Aorta (tissue), 5 donors: Measurements from ENCODE around the gene STRIP2. TPM values are rescaled to one million over a fixed set of nuclear protein-coding genes. Genes with fewer than 3 reads are reported as not detected.

Experiments used
- ATAC-seq: fragments of 200-7000 bp; cut with Tn5 transposase; one replicate; pipeline ENCODE4 v1.9.1; 2022; ENCODE audit warnings: moderate library complexity; ENCODE audit not compliant: low FRiP score
- DNase-seq, 2 donors: peaks; one replicate each; pipeline ENCODE4 v3.0.0-alpha.2; 2020
- H3K27ac ChIP-seq, 2 donors: one replicate each; pipeline ENCODE4 v1.5.1; 2013; ENCODE audit warnings: low read length in 2 of 2, mild to moderate bottlenecking in 2 of 2, moderate library complexity in 2 of 2, control low read depth in 1 of 2, inconsistent platforms in 1 of 2, low read depth in 1 of 2
- H3K27me3 ChIP-seq, 2 donors: one replicate each; pipeline ENCODE4 v1.6.1; 2013; ENCODE audit warnings: control low read depth in 1 of 2, low read length in 1 of 2, mild to moderate bottlenecking in 1 of 2, moderate library complexity in 1 of 2; ENCODE audit not compliant: insufficient read depth in 2 of 2, control insufficient read depth in 1 of 2
- H3K36me3 ChIP-seq, 2 donors: one replicate each; pipeline ENCODE4 v1.6.1; 2013; ENCODE audit warnings: control low read depth in 1 of 2, low read length in 1 of 2, mild to moderate bottlenecking in 1 of 2; ENCODE audit not compliant: insufficient read depth in 2 of 2, control insufficient read depth in 1 of 2
- H3K4me1 ChIP-seq, 2 donors: one replicate each; pipeline ENCODE4 v1.6.1; 2013; ENCODE audit warnings: low read length in 2 of 2, control low read depth in 1 of 2, mild to moderate bottlenecking in 1 of 2, moderate library complexity in 1 of 2; ENCODE audit not compliant: insufficient read depth in 2 of 2, control insufficient read depth in 1 of 2
- H3K4me3 ChIP-seq, 2 donors: one replicate each; pipeline ENCODE4 v1.5.1; 2013; ENCODE audit warnings: low read length in 2 of 2, control low read depth in 1 of 2, mild to moderate bottlenecking in 1 of 2
- H3K9me3 ChIP-seq: one replicate; pipeline ENCODE4 v1.6.1; 2013; ENCODE audit warnings: mild to moderate bottlenecking, low read length; ENCODE audit not compliant: control insufficient read depth
- WGBS, 2 donors: extraction: QIAGEN DNeasy Blood & Tissue Kit; methylation state at CpG; one replicate each; pipeline ENCODE4 v1.1.7; 2013; 5-methylcytosine and 5-hydroxymethylcytosine counted together
- intact Hi-C, 2 donors: fragments of 100-400 bp; cut with DNase I; formaldehyde crosslinking; loops; one replicate each; pipeline versions ENCODE4 v1.14.2 to v1.15.0; 2022
- polyA plus RNA-seq, 2 donors: library from polyadenylated mRNA; stranded (reverse); fragments of 200-250 nt; gene quantifications; one replicate each; pipeline ENCODE4 v1.2.3, GENCODE V29; 2013
- total RNA-seq, 2 donors: library from RNA; stranded (reverse); fragmentation: NEBNext Ultra II Directional; extraction: Animal tissue kit (Norgen Biotek cat#: 25700); gene quantifications; one replicate each; pipeline ENCODE4 v1.2.1, GENCODE V29; 2021
- donor health status: healthy with polysubstance abuse.
- donor health status: Bipolar disorder and iron deficiency.
- donor health status: DM: no; HTN: no; CAD: no.
- donor health status: DM: no; HTN: no; CAD: no.
- donor health status: DM: yes; HTN: yes; CAD: no.

The STRIP2 gene
- total and polyA plus RNA-seq, 4 donors, result 0.10 to 1.3 (median 0.35) TPM

- intact Hi-C loops, result no loop called here
- WGBS, 2 donors, result 85 to 89% methylated on average over 3 of the region's 3 CpGs
- ATAC-seq, result no peak
Observed at GRCh38 chr7:129457101-129457500, 22.9 kb downstream of the STRIP2 start.

GRCh38 chr7:129458171-129458570 lies 23.9 kb downstream of the STRIP2 start:
- no peaks in the 10 kb centered on the region for H3K4me1 ChIP-seq
- intact Hi-C loops, result no loop called here
- no peak overlapping the region for H3K27ac ChIP-seq
- WGBS, 2 donors, result 96 to 97% methylated on average over 5 of the region's 5 CpGs
- no peak overlapping the region for H3K4me3 ChIP-seq
- H3K36me3 ChIP-seq, result no peaks in the 10 kb centered on the region
- no peak for ATAC-seq
- peaks cover 0 to 2% of the 10 kb centered on the region in 2 donors for H3K27me3 ChIP-seq
- H3K9me3 ChIP-seq, result no peaks in the 10 kb centered on the region
- DNase-seq, result no peak

More at GRCh38 chr7:129457101-129457500, 22.9 kb downstream of the STRIP2 start:
- no peaks in the 10 kb centered on the region for H3K4me1 ChIP-seq
- H3K9me3 ChIP-seq, result no peaks in the 10 kb centered on the region
- H3K27ac ChIP-seq, result no peak overlapping the region
- no peak overlapping the region for H3K4me3 ChIP-seq
- no peaks in the 10 kb centered on the region for H3K27me3 ChIP-seq
- no peak for DNase-seq
- H3K36me3 ChIP-seq, result no peaks in the 10 kb centered on the region

- H3K4me1 ChIP-seq, result no peaks in the 10 kb centered on the region
- 98 to 100% methylated on average over 2 of the region's 2 CpGs for WGBS, 2 donors
- ATAC-seq (no peak), DNase-seq (no peak)
- no peak overlapping the region for H3K27ac ChIP-seq
- H3K4me3 ChIP-seq, result no peak overlapping the region
- no peaks in the 10 kb centered on the region for H3K36me3 ChIP-seq
- H3K9me3 ChIP-seq, result no peaks in the 10 kb centered on the region
- intact Hi-C loops, result no loop called here
- H3K27me3 ChIP-seq, result peaks cover 0 to 2% of the 10 kb centered on the region in 2 donors
Observed at GRCh38 chr7:129461809-129462208, 27.6 kb downstream of the STRIP2 start.

- Histone ChIP-seq H3K36me3 (no peaks in the 10 kb centered on the region), H3K27me3 (peaks cover 0 to 2% of the 10 kb centered on the region in 2 donors), H3K4me3 (no peak overlapping the region), H3K27ac (no peak overlapping the region), H3K4me1 (no peaks in the 10 kb centered on the region), H3K9me3 (no peaks in the 10 kb centered on the region)
- DNase-seq, result no peak
- no peak for ATAC-seq
- 83 to 87% methylated on average over 1 of the region's 1 CpG for WGBS, 2 donors
- intact Hi-C loops, result no loop called here
Observed at GRCh38 chr7:129462420-129462819, 28.2 kb downstream of the STRIP2 start.

- peaks cover 0 to 2% of the 10 kb centered on the region in 2 donors for H3K27me3 ChIP-seq
- intact Hi-C loops, result no loop called here
- H3K4me1 ChIP-seq, result no peaks in the 10 kb centered on the region
- ATAC-seq, result no peak
- no peak overlapping the region for H3K4me3 ChIP-seq
- no peak overlapping the region for H3K27ac ChIP-seq
- DNase-seq, result no peak
- no peaks in the 10 kb centered on the region for H3K36me3 ChIP-seq
- H3K9me3 ChIP-seq, result no peaks in the 10 kb centered on the region
- 74 to 90% methylated on average over 4 of the region's 4 CpGs for WGBS, 2 donors
Observed at GRCh38 chr7:129464194-129464593, 30.0 kb downstream of the STRIP2 start.

- no peaks in the 10 kb centered on the region for H3K4me1 ChIP-seq
- intact Hi-C loops, result no loop called here
- ATAC-seq (no peak), DNase-seq (no peak)
- H3K27ac ChIP-seq, result no peak overlapping the region
- peaks cover 0 to 2% of the 10 kb centered on the region in 2 donors for H3K27me3 ChIP-seq
- no peaks in the 10 kb centered on the region for H3K36me3 ChIP-seq
- WGBS, 2 donors, result 77 to 79% methylated on average over 2 of the region's 2 CpGs
- H3K9me3 ChIP-seq, result no peaks in the 10 kb centered on the region
- H3K4me3 ChIP-seq, result no peak overlapping the region
Observed at GRCh38 chr7:129465080-129465479, 30.8 kb downstream of the STRIP2 start.

GRCh38 chr7:129466796-129467195 lies 32.6 kb downstream of the STRIP2 start:
- Histone ChIP-seq H3K9me3 (no peaks in the 10 kb centered on the region), H3K4me1 (no peaks in the 10 kb centered on the region), H3K27ac (no peak overlapping the region), H3K4me3 (no peak overlapping the region), H3K27me3 (peaks cover 0 to 2% of the 10 kb centered on the region in 2 donors), H3K36me3 (no peaks in the 10 kb centered on the region)
- ATAC-seq (no peak), DNase-seq (no peak)
- intact Hi-C loops, result no loop called here
- WGBS, 2 donors, result 53 to 65% methylated on average over 3 of the region's 3 CpGs

- H3K27me3 ChIP-seq, result no peaks in the 10 kb centered on the region
- no peak overlapping the region for H3K27ac ChIP-seq
- H3K9me3 ChIP-seq, result no peaks in the 10 kb centered on the region
- WGBS, 2 donors, result 83 to 89% methylated on average over 1 of the region's 1 CpG
- H3K36me3 ChIP-seq, result no peaks in the 10 kb centered on the region
- no peak for ATAC-seq
- H3K4me3 ChIP-seq, result no peak overlapping the region
- no peak for DNase-seq
- intact Hi-C loops, result no loop called here
- no peaks in the 10 kb centered on the region for H3K4me1 ChIP-seq
Observed at GRCh38 chr7:129468087-129468486, 33.9 kb downstream of the STRIP2 start.

- H3K4me3 ChIP-seq, result no peak overlapping the region
- no peak for ATAC-seq
- no peak for DNase-seq
- H3K27me3 ChIP-seq, result no peaks in the 10 kb centered on the region
- intact Hi-C loops, result no loop called here
- no peaks in the 10 kb centered on the region for H3K4me1 ChIP-seq
- no peak overlapping the region for H3K27ac ChIP-seq
- H3K36me3 ChIP-seq, result no peaks in the 10 kb centered on the region
- H3K9me3 ChIP-seq, result no peaks in the 10 kb centered on the region
- WGBS, 2 donors, result 88 to 89% methylated on average over 4 of the region's 4 CpGs
Observed at GRCh38 chr7:129468547-129468946, 34.3 kb downstream of the STRIP2 start.
